Cardiac fibroblast (primary cell): ENCODE data around the gene DDIT3.

Experiments
- DNase-seq, 2 donors: peaks; one replicate each; pipeline versions ENCODE4 v3.0.0 to v3.0.0-alpha.2; 2010; ENCODE audit warnings: low read depth in 2 of 2
- H3K4me3 ChIP-seq, 2 donors: replicated peaks in 1 of 2; 1 replicate in 1 of 2; 2 replicates in 1 of 2; pipeline ENCODE4 v1.5.1; 2011; ENCODE audit warnings: low read depth in 2 of 2, low read length in 2 of 2, mild to moderate bottlenecking in 2 of 2, moderate library complexity in 1 of 2
- CTCF ChIP-seq: IDR thresholded peaks from one replicate; pipeline ENCODE4 v1.5.1; 2011; ENCODE audit warnings: low read depth, mild to moderate bottlenecking, low read length, inconsistent platforms

DDIT3 gene

GRCh38 chr12:57472391-57472790, 47.9 kb downstream of the DDIT3 start:
- TF ChIP-seq CTCF: no peak
- no peak for DNase-seq
- no peak overlapping the region for H3K4me3 ChIP-seq

- no peak overlapping the region for H3K4me3 ChIP-seq
- no peak for TF ChIP-seq CTCF
- no peak for DNase-seq
Measured at GRCh38 chr12:57471661-57472060, 48.7 kb downstream of the DDIT3 start.

GRCh38 chr12:57470970-57471656, 49.2 kb downstream of the DDIT3 start:
- no peak overlapping the region for H3K4me3 ChIP-seq
- DNase-seq: no peak
- TF ChIP-seq CTCF: no peak

- H3K4me3 ChIP-seq: no peak overlapping the region
- no peak for DNase-seq
- TF ChIP-seq CTCF: no peak
Measured at GRCh38 chr12:57470286-57470969, 49.9 kb downstream of the DDIT3 start.

- no peak for TF ChIP-seq CTCF
- DNase-seq: no peak
- no peak overlapping the region for H3K4me3 ChIP-seq
Measured at GRCh38 chr12:57469296-57470164, 50.8 kb downstream of the DDIT3 start.

- DNase-seq: no peak
- H3K4me3 ChIP-seq: no peak overlapping the region
- no peak for TF ChIP-seq CTCF
Measured at GRCh38 chr12:57467915-57468314, 52.4 kb downstream of the DDIT3 start.
